ENCODE data around the gene ZNF865.
"Not testable (repeated sequence)": the region's sequence is repeated elsewhere in the genome, so short reads cannot be mapped to it uniquely, and the experiment has no call there.

ZNF865 gene

GRCh38 chr19:55581823-55582223 lies 23.6 kb upstream of the ZNF865 start:
- Histone ChIP-seq H3K27me3 (replicated peaks; ENCODE audit: insufficient read depth, low read length) (peaks cover 63% of the 10 kb centered on the region), H3K4me1 (ENCODE audit: low read length) (no peaks in the 10 kb centered on the region), H3K36me3 (replicated peaks; ENCODE audit: insufficient read depth, low read length) (no peaks in the 10 kb centered on the region), H3K79me2 (ENCODE audit: low read length) (no peaks in the 10 kb centered on the region), H3K9me2 (replicated peaks; ENCODE audit: insufficient read depth, low read length) (no peaks in the 10 kb centered on the region), H3K4me2 (ENCODE audit: low read depth, low read length) (no peak overlapping the region), H3F3A (ENCODE audit: insufficient read depth, low read length) (no peaks in the 10 kb centered on the region), H3K27ac (ENCODE audit: low read length) (no peak overlapping the region), H4K20me1 (ENCODE audit: insufficient read depth, low read length) (no peaks in the 10 kb centered on the region), H3K9ac (ENCODE audit: low read length) (no peak overlapping the region), H2AFZ (ENCODE audit: low read length) (no peak overlapping the region), H3K9me3 (replicated peaks; ENCODE audit: insufficient read depth, low read length) (no peaks in the 10 kb centered on the region), H3K4me3 (ENCODE audit: low read length) (no peak overlapping the region)
- TF ChIP-seq CTCF (IDR thresholded peaks at IDR 0.05; ENCODE audit: low read length): no peak
- TF ChIP-seq EZH2phosphoT487 (IDR thresholded peaks at IDR 0.05; ENCODE audit: low read length): no peak
- no peak for TF ChIP-seq EZH2 (optimal IDR thresholded peaks at IDR 0.05; ENCODE audit: low read depth, low read length)
- DNase-seq: no peak

GRCh38 chr19:55582284-55582683 lies 23.2 kb upstream of the ZNF865 start:
- H3K4me1 ChIP-seq (ENCODE audit: low read length); H3K4me3 ChIP-seq (ENCODE audit: low read length); H3K79me2 ChIP-seq (ENCODE audit: low read length); DNase-seq; H3F3A ChIP-seq (ENCODE audit: insufficient read depth, low read length); H3K9me2 ChIP-seq (replicated peaks; ENCODE audit: insufficient read depth, low read length); H3K9me3 ChIP-seq (replicated peaks; ENCODE audit: insufficient read depth, low read length); H3K4me2 ChIP-seq (ENCODE audit: low read depth, low read length); H2AFZ ChIP-seq (ENCODE audit: low read length); H3K27ac ChIP-seq (ENCODE audit: low read length); H4K20me1 ChIP-seq (ENCODE audit: insufficient read depth, low read length); H3K36me3 ChIP-seq (replicated peaks; ENCODE audit: insufficient read depth, low read length); H3K9ac ChIP-seq (ENCODE audit: low read length): not testable (repeated sequence)
- H3K27me3 ChIP-seq (replicated peaks; ENCODE audit: insufficient read depth, low read length): peaks cover 63% of the 10 kb centered on the region

GRCh38 chr19:55583897-55584296 lies 21.6 kb upstream of the ZNF865 start:
- H3K4me2 ChIP-seq (ENCODE audit: low read depth, low read length); H3K4me3 ChIP-seq (ENCODE audit: low read length); H3K79me2 ChIP-seq (ENCODE audit: low read length); H3F3A ChIP-seq (ENCODE audit: insufficient read depth, low read length); H2AFZ ChIP-seq (ENCODE audit: low read length); H3K27ac ChIP-seq (ENCODE audit: low read length); H3K9me2 ChIP-seq (replicated peaks; ENCODE audit: insufficient read depth, low read length); DNase-seq; H4K20me1 ChIP-seq (ENCODE audit: insufficient read depth, low read length); H3K9me3 ChIP-seq (replicated peaks; ENCODE audit: insufficient read depth, low read length); H3K9ac ChIP-seq (ENCODE audit: low read length); H3K4me1 ChIP-seq (ENCODE audit: low read length); H3K36me3 ChIP-seq (replicated peaks; ENCODE audit: insufficient read depth, low read length): not testable (repeated sequence)
- H3K27me3 ChIP-seq (replicated peaks; ENCODE audit: insufficient read depth, low read length): peaks cover 63% of the 10 kb centered on the region

- Histone ChIP-seq H3F3A (ENCODE audit: insufficient read depth, low read length) (no peaks in the 10 kb centered on the region), H3K27ac (ENCODE audit: low read length) (no peak overlapping the region), H3K27me3 (replicated peaks; ENCODE audit: insufficient read depth, low read length) (peaks cover 69% of the 10 kb centered on the region), H3K4me3 (ENCODE audit: low read length) (no peak overlapping the region), H3K9me2 (replicated peaks; ENCODE audit: insufficient read depth, low read length) (no peaks in the 10 kb centered on the region), H3K4me2 (ENCODE audit: low read depth, low read length) (no peak overlapping the region), H4K20me1 (ENCODE audit: insufficient read depth, low read length) (no peaks in the 10 kb centered on the region), H2AFZ (ENCODE audit: low read length) (no peak overlapping the region), H3K9me3 (replicated peaks; ENCODE audit: insufficient read depth, low read length) (no peaks in the 10 kb centered on the region), H3K4me1 (ENCODE audit: low read length) (no peaks in the 10 kb centered on the region), H3K9ac (ENCODE audit: low read length) (no peak overlapping the region), H3K79me2 (ENCODE audit: low read length) (no peaks in the 10 kb centered on the region), H3K36me3 (replicated peaks; ENCODE audit: insufficient read depth, low read length) (no peaks in the 10 kb centered on the region)
- TF ChIP-seq CTCF (IDR thresholded peaks at IDR 0.05; ENCODE audit: low read length) (no peak), EZH2phosphoT487 (IDR thresholded peaks at IDR 0.05; ENCODE audit: low read length) (no peak), EZH2 (optimal IDR thresholded peaks at IDR 0.05; ENCODE audit: low read depth, low read length) (no peak)
- DNase-seq: no peak
Measured at GRCh38 chr19:55584871-55585270, 20.6 kb upstream of the ZNF865 start.
